Measurements from ENCODE around the gene RHOH.

Gene RHOH

DNA sequence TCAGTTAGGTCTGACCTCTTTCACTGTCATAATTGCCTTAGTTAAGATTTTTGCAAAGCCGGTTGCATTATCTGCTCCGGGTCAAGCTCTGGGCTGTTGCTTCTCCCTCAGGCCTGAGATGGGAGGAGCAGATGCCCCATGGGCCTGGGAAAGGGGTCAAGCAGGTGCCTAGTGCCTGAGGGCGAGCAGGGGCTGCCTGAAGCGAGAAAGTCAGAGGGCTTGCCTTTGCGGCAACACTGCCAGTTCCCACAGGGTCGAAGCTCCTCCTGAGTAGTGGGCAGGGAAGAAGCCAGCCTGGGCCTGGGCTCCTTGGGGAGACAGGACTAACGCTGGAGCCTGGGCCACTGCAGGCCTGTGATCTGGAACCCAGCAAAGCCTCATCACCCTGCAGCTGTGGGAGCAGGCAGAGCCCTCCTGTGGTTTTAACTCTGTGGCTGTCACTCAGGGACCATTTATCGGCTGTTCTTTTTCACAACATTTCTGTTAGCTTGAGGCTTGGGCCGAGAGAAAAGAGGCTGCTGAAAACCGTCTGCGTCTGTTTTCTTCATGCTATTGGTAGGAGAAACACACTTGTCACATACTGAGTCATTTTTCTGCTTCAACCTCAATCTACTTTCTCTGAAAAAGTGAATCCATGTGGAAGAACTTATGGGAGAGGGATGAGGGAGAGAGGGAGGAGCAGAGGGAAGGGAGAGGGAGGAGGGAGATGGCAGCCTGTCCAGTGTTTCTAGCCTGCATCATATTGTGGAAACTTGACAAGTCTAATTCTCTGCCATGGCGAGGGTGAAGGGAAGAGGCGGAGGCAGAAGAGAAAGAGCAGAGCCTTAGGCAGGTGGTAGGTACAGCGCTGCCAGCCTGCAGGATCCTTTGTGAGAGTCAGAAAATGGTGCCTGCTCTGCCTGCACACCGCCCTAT lies 68.4 kb downstream of the RHOH start:
- DNase-seq (ENCODE audit: low spot score) (no peak), ATAC-seq (ENCODE audit: low read depth) (no peak)
- Histone ChIP-seq H3K9me3 (ENCODE audit: severe bottlenecking) (no peaks in the 10 kb centered on the region), H3K27ac (ENCODE audit: poor library complexity, severe bottlenecking) (no peak overlapping the region), H3K27me3 (ENCODE audit: insufficient read depth, poor library complexity, severe bottlenecking) (no peaks in the 10 kb centered on the region), H3K4me3 (ENCODE audit: severe bottlenecking) (no peak overlapping the region), H3K4me1 (ENCODE audit: insufficient read depth, poor library complexity, severe bottlenecking) (peaks cover 4% of the 10 kb centered on the region), H3K36me3 (ENCODE audit: low read depth) (no peaks in the 10 kb centered on the region)
- TF ChIP-seq, protein P1, sequence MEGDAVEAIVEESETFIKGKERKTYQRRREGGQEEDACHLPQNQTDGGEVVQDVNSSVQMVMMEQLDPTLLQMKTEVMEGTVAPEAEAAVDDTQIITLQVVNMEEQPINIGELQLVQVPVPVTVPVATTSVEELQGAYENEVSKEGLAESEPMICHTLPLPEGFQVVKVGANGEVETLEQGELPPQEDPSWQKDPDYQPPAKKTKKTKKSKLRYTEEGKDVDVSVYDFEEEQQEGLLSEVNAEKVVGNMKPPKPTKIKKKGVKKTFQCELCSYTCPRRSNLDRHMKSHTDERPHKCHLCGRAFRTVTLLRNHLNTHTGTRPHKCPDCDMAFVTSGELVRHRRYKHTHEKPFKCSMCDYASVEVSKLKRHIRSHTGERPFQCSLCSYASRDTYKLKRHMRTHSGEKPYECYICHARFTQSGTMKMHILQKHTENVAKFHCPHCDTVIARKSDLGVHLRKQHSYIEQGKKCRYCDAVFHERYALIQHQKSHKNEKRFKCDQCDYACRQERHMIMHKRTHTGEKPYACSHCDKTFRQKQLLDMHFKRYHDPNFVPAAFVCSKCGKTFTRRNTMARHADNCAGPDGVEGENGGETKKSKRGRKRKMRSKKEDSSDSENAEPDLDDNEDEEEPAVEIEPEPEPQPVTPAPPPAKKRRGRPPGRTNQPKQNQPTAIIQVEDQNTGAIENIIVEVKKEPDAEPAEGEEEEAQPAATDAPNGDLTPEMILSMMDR (IDR thresholded peaks at IDR 0.05; ENCODE audit: poor library complexity, severe bottlenecking): no peak

DNA sequence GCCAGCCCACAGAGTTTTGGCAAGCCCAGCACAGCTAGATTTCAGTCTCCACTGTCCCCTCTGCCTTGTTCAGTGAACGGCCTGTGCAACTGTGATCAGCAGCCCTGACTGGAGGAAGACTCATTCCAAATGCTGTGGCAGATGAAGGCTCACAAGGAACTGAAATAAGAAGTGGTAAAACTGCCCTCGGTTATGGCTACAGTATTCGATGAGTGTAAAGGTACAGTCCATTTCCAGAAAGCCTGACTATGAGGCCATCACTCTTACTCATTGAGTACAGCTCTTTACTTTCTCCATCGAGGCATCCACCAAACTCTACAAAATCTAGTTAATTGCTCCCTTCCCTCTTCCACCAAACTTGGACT lies 69.1 kb downstream of the RHOH start:
- no peak overlapping the region for H3K4me3 ChIP-seq (ENCODE audit: severe bottlenecking)
- peaks cover 4% of the 10 kb centered on the region for H3K4me1 ChIP-seq (ENCODE audit: insufficient read depth, poor library complexity, severe bottlenecking)
- no peak for ATAC-seq (ENCODE audit: low read depth)
- H3K9me3 ChIP-seq (ENCODE audit: severe bottlenecking): no peaks in the 10 kb centered on the region
- H3K36me3 ChIP-seq (ENCODE audit: low read depth): no peaks in the 10 kb centered on the region
- H3K27me3 ChIP-seq (ENCODE audit: insufficient read depth, poor library complexity, severe bottlenecking): no peaks in the 10 kb centered on the region
- TF ChIP-seq, protein P1 (IDR thresholded peaks at IDR 0.05; ENCODE audit: poor library complexity, severe bottlenecking): no peak
- H3K27ac ChIP-seq (ENCODE audit: poor library complexity, severe bottlenecking): no peak overlapping the region
- no peak for DNase-seq (ENCODE audit: low spot score)

DNA sequence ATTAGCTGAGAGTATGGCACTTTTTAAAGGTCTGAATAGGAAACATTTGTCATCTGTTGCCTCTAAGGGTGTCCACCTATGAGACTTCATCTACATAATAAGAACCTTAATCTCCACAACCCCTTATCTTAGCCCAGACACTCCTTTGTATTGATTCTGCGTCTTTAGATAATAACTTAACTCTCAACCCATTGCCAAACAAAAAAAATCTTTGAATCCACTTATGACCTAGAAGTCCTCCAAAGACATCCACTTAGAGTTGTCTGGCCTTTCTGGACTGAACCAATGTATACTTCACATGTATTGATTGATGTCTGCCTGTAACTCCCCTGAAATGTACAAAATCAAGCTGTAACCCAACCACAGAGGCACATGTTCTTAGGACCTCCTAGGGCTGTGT lies 72.3 kb downstream of the RHOH start:
- peaks cover 4% of the 10 kb centered on the region for H3K4me1 ChIP-seq (ENCODE audit: insufficient read depth, poor library complexity, severe bottlenecking)
- TF ChIP-seq, protein P1 (IDR thresholded peaks at IDR 0.05; ENCODE audit: poor library complexity, severe bottlenecking): no peak
- DNase-seq (ENCODE audit: low spot score): no peak

DNA sequence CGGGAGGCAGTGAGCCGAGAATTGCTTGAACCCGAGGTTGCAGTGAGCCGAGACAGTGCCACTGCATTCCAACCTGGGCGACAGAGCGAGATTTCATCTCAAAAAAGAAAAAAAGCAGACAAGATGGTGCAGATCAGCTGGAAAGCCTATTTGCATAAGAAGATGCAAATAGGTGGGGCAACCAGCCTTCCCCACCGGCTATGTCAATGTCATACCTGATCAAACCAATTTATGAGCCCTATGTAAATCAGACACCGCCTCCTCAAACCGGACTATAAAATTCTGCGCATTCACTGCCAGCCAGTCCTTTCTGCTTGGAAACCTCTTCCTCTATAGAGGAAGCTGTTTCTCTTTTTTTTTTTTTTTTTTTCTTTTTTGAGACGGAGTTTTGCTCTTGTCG lies 73.8 kb downstream of the RHOH start:
- DNase-seq (ENCODE audit: low spot score): no peak
- TF ChIP-seq, protein P1 (IDR thresholded peaks at IDR 0.05; ENCODE audit: poor library complexity, severe bottlenecking): no peak

More for the DNA sequence above, 72.3 kb downstream of the RHOH start:
- ATAC-seq (ENCODE audit: low read depth): no peak
- no peak overlapping the region for H3K27ac ChIP-seq (ENCODE audit: poor library complexity, severe bottlenecking)
- no peaks in the 10 kb centered on the region for H3K27me3 ChIP-seq (ENCODE audit: insufficient read depth, poor library complexity, severe bottlenecking)
- no peak overlapping the region for H3K4me3 ChIP-seq (ENCODE audit: severe bottlenecking)
- no peaks in the 10 kb centered on the region for H3K9me3 ChIP-seq (ENCODE audit: severe bottlenecking)
- no peaks in the 10 kb centered on the region for H3K36me3 ChIP-seq (ENCODE audit: low read depth)

More for the DNA sequence above, 73.8 kb downstream of the RHOH start:
- Histone ChIP-seq H3K27me3 (ENCODE audit: insufficient read depth, poor library complexity, severe bottlenecking) (no peaks in the 10 kb centered on the region), H3K4me3 (ENCODE audit: severe bottlenecking) (no peak overlapping the region), H3K27ac (ENCODE audit: poor library complexity, severe bottlenecking) (no peak overlapping the region), H3K9me3 (ENCODE audit: severe bottlenecking) (no peaks in the 10 kb centered on the region), H3K36me3 (ENCODE audit: low read depth) (no peaks in the 10 kb centered on the region), H3K4me1 (ENCODE audit: insufficient read depth, poor library complexity, severe bottlenecking) (no peaks in the 10 kb centered on the region)
- no peak for ATAC-seq (ENCODE audit: low read depth)
